ENCODE results near the gene TBCE. TPM values are rescaled to one million over a fixed set of nuclear protein-coding genes. Genes with fewer than 3 reads are reported as not detected.

The TBCE gene
- total and polyA plus RNA-seq, 2 donors: 33.7 to 34.0 TPM

DNA sequence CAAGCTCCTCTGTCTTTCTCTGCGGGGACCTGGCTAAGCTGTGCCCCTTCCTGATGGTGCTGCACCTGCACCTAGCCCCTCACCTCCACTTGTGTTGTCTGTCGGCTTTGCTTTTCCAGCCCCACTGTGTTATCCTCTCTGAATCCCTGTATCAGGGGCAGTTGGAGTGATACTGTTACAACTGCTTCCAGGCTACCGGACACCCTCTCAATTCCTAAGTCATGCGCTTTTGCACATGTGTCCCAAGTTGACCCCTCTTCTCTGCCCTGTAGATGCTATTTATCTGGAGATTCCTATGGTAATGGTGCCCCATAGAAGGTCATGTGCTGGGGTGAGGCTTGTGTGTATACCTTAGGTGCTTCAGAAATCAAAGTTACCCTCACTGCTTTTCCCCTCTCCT, 58.9 kb downstream of the TBCE start:
- Histone ChIP-seq H3K4me1 (ENCODE audit: control insufficient read depth in 2 of 2, insufficient read depth in 2 of 2, low read length in 2 of 2) (peaks cover 24 to 30% of the 10 kb centered on the region in 2 donors), H3K27ac (ENCODE audit: low read depth in 1 of 2, low read length in 1 of 2) (no peak overlapping the region), H3K36me3 (ENCODE audit: control insufficient read depth in 2 of 2, insufficient read depth in 2 of 2, low read length in 1 of 2) (peaks cover 5 to 12% of the 10 kb centered on the region in 2 donors), H3K4me3 (ENCODE audit: low read length in 2 of 2) (no peak overlapping the region), H3K9me3 (ENCODE audit: control insufficient read depth in 2 of 2, insufficient read depth in 1 of 2, low read length in 1 of 2) (peaks cover 0 to 2% of the 10 kb centered on the region in 2 donors), H3K27me3 (ENCODE audit: control insufficient read depth in 2 of 2, insufficient read depth in 1 of 2, low read length in 1 of 2) (no peaks in the 10 kb centered on the region)
- DNase-seq (ENCODE audit: low read depth in 6 of 9, low spot score in 9 of 9): no peak
- 97% methylated on average over 4 of the region's 4 CpGs for WGBS

DNA sequence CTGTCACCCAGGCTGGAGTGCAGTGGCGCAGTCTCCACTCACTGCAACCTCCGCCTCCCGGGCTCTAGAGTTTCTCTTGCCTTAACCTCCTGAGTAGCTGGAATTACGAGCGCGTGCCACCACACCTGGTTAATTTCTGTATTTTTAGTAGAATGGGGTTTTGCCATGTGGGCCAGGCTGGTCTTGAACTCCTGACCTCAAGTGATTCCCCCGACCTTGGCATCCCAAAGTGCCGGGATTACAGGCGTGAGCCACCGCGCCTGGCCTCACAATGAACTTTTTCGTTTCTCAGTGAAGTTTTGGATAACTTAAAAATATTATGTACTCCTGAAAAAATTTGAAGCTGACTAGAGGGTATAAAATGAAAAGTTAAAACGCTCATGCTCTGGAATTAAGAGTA, 59.5 kb downstream of the TBCE start:
- H3K4me3 ChIP-seq (ENCODE audit: low read length in 2 of 2): no peak overlapping the region
- H3K36me3 ChIP-seq (ENCODE audit: control insufficient read depth in 2 of 2, insufficient read depth in 2 of 2, low read length in 1 of 2): peaks cover 5 to 12% of the 10 kb centered on the region in 2 donors
- no peak for DNase-seq (ENCODE audit: low read depth in 6 of 9, low spot score in 9 of 9)
- H3K27me3 ChIP-seq (ENCODE audit: control insufficient read depth in 2 of 2, insufficient read depth in 1 of 2, low read length in 1 of 2): no peaks in the 10 kb centered on the region
- H3K4me1 ChIP-seq (ENCODE audit: control insufficient read depth in 2 of 2, insufficient read depth in 2 of 2, low read length in 2 of 2): peaks cover 23 to 27% of the 10 kb centered on the region in 2 donors
- 98% methylated on average over 13 of the region's 13 CpGs for WGBS
- H3K27ac ChIP-seq (ENCODE audit: low read depth in 1 of 2, low read length in 1 of 2): no peak overlapping the region
- H3K9me3 ChIP-seq (ENCODE audit: control insufficient read depth in 2 of 2, insufficient read depth in 1 of 2, low read length in 1 of 2): peaks cover 0 to 2% of the 10 kb centered on the region in 2 donors

DNA sequence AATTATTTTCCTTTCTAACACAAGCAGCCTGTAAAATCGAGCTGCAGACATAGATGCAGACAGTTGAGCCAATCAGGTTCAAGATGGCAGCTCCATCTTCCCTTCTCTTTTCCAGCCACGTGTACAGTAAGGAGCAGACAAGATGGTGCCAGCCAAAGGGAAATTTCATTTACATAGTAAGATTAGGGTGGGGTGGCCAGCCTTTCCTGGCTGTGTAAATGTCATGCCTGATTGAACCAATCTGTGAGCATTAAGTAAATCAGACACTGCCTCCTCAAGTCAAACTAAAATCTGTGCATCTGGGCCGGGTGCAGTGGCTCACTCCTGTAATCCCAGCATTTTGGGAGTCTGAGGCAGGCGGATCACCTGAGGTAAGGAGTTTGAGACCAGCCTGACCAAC, 60.2 kb downstream of the TBCE start:
- 97% methylated on average over 4 of the region's 4 CpGs for WGBS
- H3K4me1 ChIP-seq (ENCODE audit: control insufficient read depth in 2 of 2, insufficient read depth in 2 of 2, low read length in 2 of 2): peaks cover 19 to 20% of the 10 kb centered on the region in 2 donors
- no peak for DNase-seq (ENCODE audit: low read depth in 6 of 9, low spot score in 9 of 9)
- H3K4me3 ChIP-seq (ENCODE audit: low read length in 2 of 2): no peak overlapping the region
- H3K9me3 ChIP-seq (ENCODE audit: control insufficient read depth in 2 of 2, insufficient read depth in 1 of 2, low read length in 1 of 2): peaks cover 0 to 2% of the 10 kb centered on the region in 2 donors
- H3K36me3 ChIP-seq (ENCODE audit: control insufficient read depth in 2 of 2, insufficient read depth in 2 of 2, low read length in 1 of 2): peaks cover 7 to 15% of the 10 kb centered on the region in 2 donors
- no peaks in the 10 kb centered on the region for H3K27me3 ChIP-seq (ENCODE audit: control insufficient read depth in 2 of 2, insufficient read depth in 1 of 2, low read length in 1 of 2)
- no peak overlapping the region for H3K27ac ChIP-seq (ENCODE audit: low read depth in 1 of 2, low read length in 1 of 2)

DNA sequence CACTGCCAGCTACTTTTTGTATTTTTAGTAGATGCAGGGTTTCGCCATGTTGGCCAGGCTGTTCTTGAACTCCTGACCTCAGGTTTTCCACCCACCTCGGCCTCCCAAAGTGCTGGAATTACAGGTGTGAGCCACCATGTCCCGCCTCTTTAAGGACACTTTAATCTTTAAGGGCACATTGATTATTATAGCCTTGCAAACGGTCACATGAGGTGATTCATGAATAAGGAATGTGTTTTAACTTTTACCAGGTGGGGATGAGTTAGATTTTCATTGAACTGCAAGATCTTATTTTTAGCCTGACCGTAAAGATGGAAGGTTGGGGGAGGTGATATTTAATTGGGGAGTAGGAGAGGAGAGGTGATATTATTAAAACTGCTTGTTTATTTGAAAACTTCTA, 61.9 kb downstream of the TBCE start:
- no peak overlapping the region for H3K27ac ChIP-seq (ENCODE audit: low read depth in 1 of 2, low read length in 1 of 2)
- no peak overlapping the region for H3K4me3 ChIP-seq (ENCODE audit: low read length in 2 of 2)
- H3K36me3 ChIP-seq (ENCODE audit: control insufficient read depth in 2 of 2, insufficient read depth in 2 of 2, low read length in 1 of 2): peaks cover 15 to 25% of the 10 kb centered on the region in 2 donors
- 97% methylated on average over 5 of the region's 5 CpGs for WGBS
- H3K4me1 ChIP-seq (ENCODE audit: control insufficient read depth in 2 of 2, insufficient read depth in 2 of 2, low read length in 2 of 2): peaks cover 3 to 5% of the 10 kb centered on the region in 2 donors
- DNase-seq (ENCODE audit: low read depth in 6 of 9, low spot score in 9 of 9): no peak
- H3K9me3 ChIP-seq (ENCODE audit: control insufficient read depth in 2 of 2, insufficient read depth in 1 of 2, low read length in 1 of 2): no peaks in the 10 kb centered on the region
- no peaks in the 10 kb centered on the region for H3K27me3 ChIP-seq (ENCODE audit: control insufficient read depth in 2 of 2, insufficient read depth in 1 of 2, low read length in 1 of 2)

DNA sequence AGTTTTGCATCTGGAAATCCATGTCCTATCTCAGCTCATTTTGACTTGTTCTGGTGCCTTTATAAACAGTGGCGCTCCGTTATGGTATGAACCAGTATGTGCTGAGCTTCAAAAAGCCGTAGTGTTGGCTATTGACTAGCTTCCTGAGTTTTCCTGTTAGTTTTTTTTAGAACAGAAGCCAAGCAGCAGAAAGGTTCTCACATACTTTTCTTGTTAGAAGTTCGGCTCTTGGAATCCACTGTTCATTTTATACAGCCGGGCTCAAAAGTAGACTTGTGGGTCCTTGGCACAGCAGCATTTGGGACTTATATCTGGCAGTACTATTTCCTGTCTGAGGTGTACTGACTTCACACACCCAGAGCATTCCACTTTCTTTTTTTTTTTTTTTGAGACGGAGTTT, 63.8 kb downstream of the TBCE start:
- Histone ChIP-seq H3K9me3 (ENCODE audit: control insufficient read depth in 2 of 2, insufficient read depth in 1 of 2, low read length in 1 of 2) (no peaks in the 10 kb centered on the region), H3K4me1 (ENCODE audit: control insufficient read depth in 2 of 2, insufficient read depth in 2 of 2, low read length in 2 of 2) (no peaks in the 10 kb centered on the region), H3K27me3 (ENCODE audit: control insufficient read depth in 2 of 2, insufficient read depth in 1 of 2, low read length in 1 of 2) (no peaks in the 10 kb centered on the region), H3K27ac (ENCODE audit: low read depth in 1 of 2, low read length in 1 of 2) (no peak overlapping the region), H3K4me3 (ENCODE audit: low read length in 2 of 2) (no peak overlapping the region), H3K36me3 (ENCODE audit: control insufficient read depth in 2 of 2, insufficient read depth in 2 of 2, low read length in 1 of 2) (peaks cover 21 to 33% of the 10 kb centered on the region in 2 donors)
- 98% methylated on average over 6 of the region's 6 CpGs for WGBS
- DNase-seq (ENCODE audit: low read depth in 6 of 9, low spot score in 9 of 9): no peak

DNA sequence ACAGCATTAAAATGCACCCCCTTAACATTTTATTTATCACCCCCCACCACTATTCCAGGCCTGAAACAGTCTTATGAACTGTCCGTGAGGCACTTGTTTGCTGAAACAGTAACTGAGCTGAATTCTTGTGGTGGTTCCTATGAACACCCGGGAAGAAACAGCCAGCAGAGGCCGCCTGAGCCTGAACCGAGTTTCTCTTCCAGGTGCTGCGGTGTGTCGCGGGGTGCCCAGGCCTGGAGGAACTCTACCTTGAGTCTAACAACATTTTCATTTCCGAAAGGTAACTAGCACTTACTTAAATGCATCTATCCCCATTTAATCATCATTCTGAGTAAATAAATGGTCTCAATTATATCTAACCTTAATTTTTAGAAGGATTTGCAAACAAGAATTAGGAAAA, 66.8 kb downstream of the TBCE start:
- Histone ChIP-seq H3K27ac (ENCODE audit: low read depth in 1 of 2, low read length in 1 of 2) (no peak overlapping the region), H3K36me3 (ENCODE audit: control insufficient read depth in 2 of 2, insufficient read depth in 2 of 2, low read length in 1 of 2) (peaks cover 40 to 46% of the 10 kb centered on the region in 2 donors), H3K27me3 (ENCODE audit: control insufficient read depth in 2 of 2, insufficient read depth in 1 of 2, low read length in 1 of 2) (no peaks in the 10 kb centered on the region), H3K9me3 (ENCODE audit: control insufficient read depth in 2 of 2, insufficient read depth in 1 of 2, low read length in 1 of 2) (no peaks in the 10 kb centered on the region), H3K4me1 (ENCODE audit: control insufficient read depth in 2 of 2, insufficient read depth in 2 of 2, low read length in 2 of 2) (no peaks in the 10 kb centered on the region), H3K4me3 (ENCODE audit: low read length in 2 of 2) (no peak overlapping the region)
- 97% methylated on average over 8 of the region's 8 CpGs for WGBS
- no peak for DNase-seq (ENCODE audit: low read depth in 6 of 9, low spot score in 9 of 9)

DNA sequence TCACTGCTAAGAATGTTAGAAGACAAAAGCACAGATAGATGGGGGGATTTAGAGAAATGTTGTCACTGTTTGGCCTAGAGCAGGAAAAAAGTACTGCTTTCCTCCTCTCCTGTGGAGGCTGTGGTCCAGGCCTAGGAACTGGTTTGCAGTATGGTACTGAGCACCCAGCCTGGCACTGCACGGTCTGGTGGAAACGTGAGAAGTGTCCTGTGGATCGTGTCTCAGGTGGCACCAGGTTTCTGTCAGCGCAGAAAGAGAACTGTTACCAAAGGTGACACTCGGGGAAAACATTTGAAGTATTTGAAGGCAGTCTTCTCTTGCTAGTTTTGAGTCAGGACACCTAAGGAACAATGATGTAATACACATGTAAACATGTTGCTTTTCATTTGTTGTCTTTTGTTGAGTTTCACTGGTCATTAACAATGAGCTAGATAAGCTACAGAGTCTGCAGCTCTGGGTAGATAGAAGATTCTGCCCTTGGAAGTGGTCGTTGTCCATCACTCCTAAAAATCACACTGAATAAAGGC, 74.0 kb downstream of the TBCE start:
- Histone ChIP-seq H3K27me3 (ENCODE audit: control insufficient read depth in 2 of 2, insufficient read depth in 1 of 2, low read length in 1 of 2) (no peaks in the 10 kb centered on the region), H3K4me3 (ENCODE audit: low read length in 2 of 2) (no peak overlapping the region), H3K36me3 (ENCODE audit: control insufficient read depth in 2 of 2, insufficient read depth in 2 of 2, low read length in 1 of 2) (peaks cover 43 to 53% of the 10 kb centered on the region in 2 donors), H3K9me3 (ENCODE audit: control insufficient read depth in 2 of 2, insufficient read depth in 1 of 2, low read length in 1 of 2) (no peaks in the 10 kb centered on the region), H3K4me1 (ENCODE audit: control insufficient read depth in 2 of 2, insufficient read depth in 2 of 2, low read length in 2 of 2) (no peaks in the 10 kb centered on the region), H3K27ac (ENCODE audit: low read depth in 1 of 2, low read length in 1 of 2) (no peak overlapping the region)
- no peak for DNase-seq (ENCODE audit: low read depth in 6 of 9, low spot score in 9 of 9)
- 96% methylated on average over 6 of the region's 6 CpGs for WGBS

DNA sequence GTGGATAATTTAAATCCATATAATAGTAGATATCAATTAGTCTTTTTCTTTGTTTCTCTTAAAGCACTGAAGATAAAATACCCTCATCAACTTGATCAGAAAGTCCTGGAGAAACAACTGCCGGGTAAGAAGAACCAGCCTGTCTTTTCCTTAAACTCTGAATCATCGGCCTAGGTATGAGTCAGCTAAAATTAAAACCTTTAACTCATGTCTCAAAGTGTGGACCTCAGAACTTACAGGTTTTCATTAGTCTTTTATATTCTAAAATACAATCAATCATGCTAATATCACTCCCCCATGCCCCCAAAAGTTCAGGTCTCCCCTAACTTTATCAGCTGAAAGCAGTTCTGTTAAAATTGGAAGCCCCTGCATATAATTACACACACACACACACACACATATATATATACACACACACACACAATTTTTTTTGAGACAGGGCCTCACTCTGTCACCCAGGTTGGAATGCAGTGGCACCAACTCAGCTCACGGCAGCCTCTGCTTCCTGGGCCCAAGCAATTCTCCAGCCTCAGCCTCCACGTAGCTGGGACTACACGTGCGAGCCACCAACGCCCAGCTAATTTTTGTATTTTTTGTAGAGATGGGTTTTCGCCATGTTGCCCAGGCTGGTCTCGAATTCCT, 75.7 kb downstream of the TBCE start:
- WGBS: 96% methylated on average over 9 of the region's 9 CpGs

DNA sequence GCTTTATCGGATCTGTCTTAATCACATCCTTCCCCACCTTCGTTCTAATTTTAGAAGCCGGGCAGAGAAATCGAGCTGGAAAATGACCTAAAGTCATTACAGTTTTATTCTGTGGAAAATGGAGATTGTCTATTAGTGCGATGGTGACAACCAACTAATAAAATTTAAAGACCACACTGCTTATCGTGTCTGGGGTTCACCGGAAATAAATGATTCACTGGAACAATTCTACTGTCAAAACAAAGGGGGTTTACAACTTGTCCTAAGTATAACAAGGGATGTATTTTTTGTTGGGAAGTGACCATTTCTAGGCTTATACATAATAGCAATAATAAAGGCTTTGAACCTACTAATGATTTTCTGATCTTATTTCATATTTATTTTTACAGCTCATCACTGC, 81.4 kb downstream of the TBCE start:
- Histone ChIP-seq H3K36me3 (ENCODE audit: control insufficient read depth in 2 of 2, insufficient read depth in 2 of 2, low read length in 1 of 2) (peaks cover 41 to 64% of the 10 kb centered on the region in 2 donors), H3K27ac (ENCODE audit: low read depth in 1 of 2, low read length in 1 of 2) (no peak overlapping the region), H3K27me3 (ENCODE audit: control insufficient read depth in 2 of 2, insufficient read depth in 1 of 2, low read length in 1 of 2) (no peaks in the 10 kb centered on the region), H3K9me3 (ENCODE audit: control insufficient read depth in 2 of 2, insufficient read depth in 1 of 2, low read length in 1 of 2) (no peaks in the 10 kb centered on the region), H3K4me3 (ENCODE audit: low read length in 2 of 2) (no peak overlapping the region), H3K4me1 (ENCODE audit: control insufficient read depth in 2 of 2, insufficient read depth in 2 of 2, low read length in 2 of 2) (no peaks in the 10 kb centered on the region)
- 99% methylated on average over 7 of the region's 7 CpGs for WGBS
- no peak for DNase-seq (ENCODE audit: low read depth in 6 of 9, low spot score in 9 of 9)

More for the DNA sequence above, 75.7 kb downstream of the TBCE start:
- no peak for DNase-seq (ENCODE audit: low read depth in 6 of 9, low spot score in 9 of 9)
- Histone ChIP-seq H3K9me3 (ENCODE audit: control insufficient read depth in 2 of 2, insufficient read depth in 1 of 2, low read length in 1 of 2) (no peaks in the 10 kb centered on the region), H3K27ac (ENCODE audit: low read depth in 1 of 2, low read length in 1 of 2) (no peak overlapping the region), H3K4me1 (ENCODE audit: control insufficient read depth in 2 of 2, insufficient read depth in 2 of 2, low read length in 2 of 2) (no peaks in the 10 kb centered on the region), H3K36me3 (ENCODE audit: control insufficient read depth in 2 of 2, insufficient read depth in 2 of 2, low read length in 1 of 2) (peaks cover 31 to 53% of the 10 kb centered on the region in 2 donors), H3K27me3 (ENCODE audit: control insufficient read depth in 2 of 2, insufficient read depth in 1 of 2, low read length in 1 of 2) (no peaks in the 10 kb centered on the region), H3K4me3 (ENCODE audit: low read length in 2 of 2) (no peak overlapping the region)

All from thymus (tissue), 11 donors.